Measurements from ENCODE around the gene SPG21.
"Not testable (repeated sequence)": the region's sequence is repeated elsewhere in the genome, so short reads cannot be mapped to it uniquely, and the experiment has no call there.

Gene SPG21

GRCh38 chr15:64989416-64990167 lies at the start of gene SPG21:
TSS of gene SPG21 (minus strand) at chr15:64989914. CDS start at chr15:64983569, 6,345 bp downstream.
- peak; percentile 55 for DNase-seq

- DNase-seq = no peak
Measured at GRCh38 chr15:65038836-65039235, 49.1 kb upstream of the SPG21 start.

GRCh38 chr15:65038428-65038827 lies 48.7 kb upstream of the SPG21 start:
- no peak for DNase-seq

GRCh38 chr15:65037309-65037708 lies 47.6 kb upstream of the SPG21 start:
- no peak for DNase-seq

GRCh38 chr15:65034719-65035118 lies 45.0 kb upstream of the SPG21 start:
- DNase-seq = no peak

GRCh38 chr15:65033659-65034269 lies 44.0 kb upstream of the SPG21 start:
- DNase-seq = no peak

GRCh38 chr15:65032801-65033537 lies 43.3 kb upstream of the SPG21 start:
- no peak for DNase-seq

- DNase-seq = no peak
Measured at GRCh38 chr15:65029736-65030208, 40.1 kb upstream of the SPG21 start.

GRCh38 chr15:65028921-65029735 lies 39.4 kb upstream of the SPG21 start, which contains the start of gene MTFMT:
TSS of gene MTFMT (minus strand) at chr15:65029639. CDS start at chr15:65029613, 26 bp downstream.
- DNase-seq = no peak

- DNase-seq = no peak
Measured at GRCh38 chr15:65028338-65028737, 38.6 kb upstream of the SPG21 start.

- DNase-seq = no peak
Measured at GRCh38 chr15:65027593-65027992, 37.9 kb upstream of the SPG21 start.

GRCh38 chr15:65026756-65027155 lies 37.0 kb upstream of the SPG21 start:
- no peak for DNase-seq

- DNase-seq = no peak
Measured at GRCh38 chr15:65021488-65021887, 31.8 kb upstream of the SPG21 start.

- DNase-seq = no peak
Measured at GRCh38 chr15:65020419-65020818, 30.7 kb upstream of the SPG21 start.

- not testable (repeated sequence) for DNase-seq
Measured at GRCh38 chr15:65011198-65011597, 21.5 kb upstream of the SPG21 start.

GRCh38 chr15:65008983-65009382 lies 19.3 kb upstream of the SPG21 start:
- DNase-seq = no peak

- no peak for DNase-seq
Measured at GRCh38 chr15:65006876-65007275, 17.2 kb upstream of the SPG21 start.

- DNase-seq = no peak
Measured at GRCh38 chr15:65004993-65005392, 15.3 kb upstream of the SPG21 start.

GRCh38 chr15:64997745-64998375 lies 8.1 kb upstream of the SPG21 start:
- DNase-seq = no peak

GRCh38 chr15:64997066-64997465 lies 7.4 kb upstream of the SPG21 start:
- DNase-seq = no peak

- no peak for DNase-seq
Measured at GRCh38 chr15:64993290-64993689, 3.6 kb upstream of the SPG21 start.

- DNase-seq = no peak
Measured at GRCh38 chr15:64991536-64992135, 1.9 kb upstream of the SPG21 start.
